HG02642 (cell line): Measurements from ENCODE around the gene VSTM2A.
A peak's percentile ranks its signal among the peaks of the same experiment; 100 is the strongest.
"Not testable (repeated sequence)": the region's sequence is repeated elsewhere in the genome, so short reads cannot be mapped to it uniquely, and the experiment has no call there.

Experiments used
- ATAC-seq: cut with Tn5 transposase; IDR thresholded peaks from one replicate; pipeline ENCODE4 v1.9.1; 2021; ENCODE audit warnings: mild to moderate bottlenecking; ENCODE audit not compliant: unreplicated experiment, poor library complexity

VSTM2A gene, protein sequence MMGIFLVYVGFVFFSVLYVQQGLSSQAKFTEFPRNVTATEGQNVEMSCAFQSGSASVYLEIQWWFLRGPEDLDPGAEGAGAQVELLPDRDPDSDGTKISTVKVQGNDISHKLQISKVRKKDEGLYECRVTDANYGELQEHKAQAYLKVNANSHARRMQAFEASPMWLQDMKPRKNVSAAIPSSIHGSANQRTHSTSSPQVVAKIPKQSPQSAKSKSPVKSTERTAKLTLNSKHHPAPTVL

DNA sequence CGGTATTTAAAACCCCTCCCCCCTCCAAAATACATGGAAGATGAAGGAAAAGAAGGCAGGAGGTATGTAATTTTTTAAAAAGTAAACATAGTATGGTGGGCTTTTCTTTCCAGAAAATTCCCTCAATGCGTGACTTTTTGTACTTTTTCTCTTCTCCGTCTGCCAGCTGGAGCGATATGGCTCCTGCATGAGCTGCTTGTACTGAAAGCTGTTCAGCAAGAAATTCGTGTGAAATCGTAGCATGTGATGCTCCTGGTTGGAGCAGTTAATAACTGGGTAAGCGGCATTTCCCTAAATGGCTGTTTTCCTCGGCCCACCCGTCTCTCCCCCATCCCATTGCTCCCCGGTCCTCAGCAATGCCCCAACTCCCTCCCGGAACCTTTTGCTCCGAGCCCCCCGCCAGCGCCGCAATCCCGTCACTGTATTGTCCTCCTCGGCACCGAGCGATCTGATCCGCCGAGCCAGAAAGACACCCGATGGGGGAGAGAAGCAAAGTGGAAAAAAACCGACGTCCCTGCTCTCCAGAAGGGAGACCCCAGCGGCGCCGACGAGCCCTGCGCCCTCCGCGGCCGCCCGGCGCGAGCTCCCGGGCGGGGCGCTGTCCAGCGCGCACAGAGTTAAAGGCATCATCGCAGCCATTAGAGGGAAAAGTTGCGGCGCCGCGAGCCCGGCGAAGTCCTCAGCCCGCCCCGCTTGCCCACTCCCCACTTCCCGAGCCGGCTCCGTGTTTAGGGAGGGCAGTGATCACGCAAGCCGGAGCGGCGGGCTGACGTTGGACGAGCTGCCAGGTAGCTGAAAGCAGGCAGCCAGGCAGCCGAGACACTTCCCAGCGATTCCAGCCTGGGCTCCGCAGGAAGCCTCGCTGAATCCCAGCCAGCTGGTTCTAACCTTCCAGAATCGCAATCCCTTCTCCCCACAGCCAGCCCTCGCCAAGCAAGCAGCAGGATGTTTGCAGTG is at the start of gene VSTM2A:
VSTM2A (plus strand) TSS at position 707 of the 957 bp plus-strand sequence. CDS start 356 bp downstream, outside the sequence.
- ATAC-seq = no peak

GRCh38 chr7:54504531-54504930 is 37.6 kb upstream of the VSTM2A start:
- ATAC-seq = not testable (repeated sequence)

- no peak for ATAC-seq
Observed at GRCh38 chr7:54529568-54529967, 12.6 kb upstream of the VSTM2A start.

DNA sequence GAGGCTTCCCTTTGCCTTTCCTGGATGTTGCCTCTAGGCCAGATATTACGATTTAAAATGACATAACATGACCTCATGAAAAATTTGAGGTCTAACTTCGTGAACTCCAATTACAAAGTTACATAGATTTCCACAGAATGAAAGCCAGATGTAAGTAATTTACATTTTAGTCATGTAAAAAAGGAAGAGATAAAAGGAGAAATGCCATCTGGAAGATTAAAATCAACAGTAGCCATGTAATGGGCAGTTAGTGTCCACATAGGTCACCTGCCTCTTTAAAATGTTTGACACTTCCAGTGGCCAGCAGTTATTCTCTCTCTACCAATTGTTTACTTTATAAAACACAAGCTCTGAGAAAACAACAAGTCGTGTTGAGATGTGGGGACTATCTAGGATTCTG is 4.1 kb upstream of the VSTM2A start:
- ATAC-seq = no peak

DNA sequence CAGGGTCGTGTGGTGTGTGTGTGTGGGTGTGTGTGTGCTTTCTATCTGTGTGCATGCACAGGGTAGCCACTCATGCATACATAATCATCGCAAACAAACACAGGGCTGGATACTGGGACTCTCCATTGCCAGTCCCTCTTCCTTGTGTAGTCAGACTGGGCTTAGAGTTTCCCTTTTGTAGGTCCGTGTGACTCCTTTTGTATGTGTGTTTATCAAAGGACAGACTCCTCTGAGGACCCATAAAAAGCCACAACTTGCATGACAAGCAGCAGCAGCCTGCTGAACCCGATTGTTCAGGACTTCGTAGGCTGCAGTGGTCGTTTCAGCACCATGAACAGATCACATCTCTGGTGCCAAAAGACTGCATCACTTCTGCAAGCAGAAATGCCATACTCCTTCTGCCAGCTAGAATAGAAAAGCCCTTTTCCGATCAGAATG is 895 bp downstream of the VSTM2A start:
- no peak for ATAC-seq

- ATAC-seq = no peak
Observed at GRCh38 chr7:54544149-54544526, 2.0 kb downstream of the VSTM2A start.

- ATAC-seq = no peak
Observed at GRCh38 chr7:54544527-54545240, 2.5 kb downstream of the VSTM2A start.

GRCh38 chr7:54545241-54545563 is 3.0 kb downstream of the VSTM2A start:
- ATAC-seq = no peak

DNA sequence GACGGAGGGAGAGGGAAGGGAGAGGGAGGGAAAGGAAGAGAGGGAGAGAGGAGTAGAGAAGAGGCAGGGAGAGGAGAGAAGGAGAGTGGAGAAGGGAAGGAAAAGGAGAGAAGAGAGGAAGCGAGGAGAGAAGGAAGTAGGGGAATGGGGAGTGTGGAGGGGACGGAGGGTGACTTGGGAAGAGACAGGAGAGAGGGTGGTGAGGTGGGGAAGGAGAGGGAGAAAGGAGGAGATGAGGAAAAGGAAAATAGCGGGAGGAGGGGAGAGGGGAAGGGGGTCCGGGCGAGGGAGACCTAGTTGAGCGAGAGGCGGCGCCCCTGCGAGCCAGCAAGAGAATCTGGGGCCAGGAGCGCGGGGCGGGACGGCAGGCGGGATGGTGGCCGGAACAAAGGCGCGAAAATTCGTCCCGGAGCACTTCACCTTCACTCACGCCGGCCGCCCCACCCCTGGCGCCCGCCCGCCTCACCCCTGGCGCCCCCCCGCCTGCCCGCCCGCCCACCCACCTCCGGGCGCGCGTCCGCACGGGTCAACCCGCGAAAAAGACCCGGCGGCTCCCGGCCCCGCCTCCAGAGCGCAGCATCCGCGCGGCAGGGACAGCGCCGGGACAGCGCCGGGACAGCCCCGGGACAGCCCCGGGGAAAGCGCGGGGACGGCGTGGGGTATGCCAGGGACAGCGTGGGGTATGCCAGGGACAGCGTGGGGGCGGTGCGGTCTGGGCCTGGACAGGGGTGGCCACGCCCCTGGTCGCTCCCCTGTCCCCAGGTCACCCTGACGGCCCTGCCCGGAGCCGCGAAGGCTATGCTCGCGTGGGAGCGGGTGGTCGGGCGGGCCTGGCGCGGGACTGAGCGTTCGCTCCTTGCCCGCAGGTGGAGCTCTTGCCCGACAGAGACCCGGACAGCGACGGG is 4.2 kb downstream of the VSTM2A start:
- ATAC-seq = peak; percentile 65

- ATAC-seq = no peak
Observed at GRCh38 chr7:54546986-54547314, 4.8 kb downstream of the VSTM2A start.

DNA sequence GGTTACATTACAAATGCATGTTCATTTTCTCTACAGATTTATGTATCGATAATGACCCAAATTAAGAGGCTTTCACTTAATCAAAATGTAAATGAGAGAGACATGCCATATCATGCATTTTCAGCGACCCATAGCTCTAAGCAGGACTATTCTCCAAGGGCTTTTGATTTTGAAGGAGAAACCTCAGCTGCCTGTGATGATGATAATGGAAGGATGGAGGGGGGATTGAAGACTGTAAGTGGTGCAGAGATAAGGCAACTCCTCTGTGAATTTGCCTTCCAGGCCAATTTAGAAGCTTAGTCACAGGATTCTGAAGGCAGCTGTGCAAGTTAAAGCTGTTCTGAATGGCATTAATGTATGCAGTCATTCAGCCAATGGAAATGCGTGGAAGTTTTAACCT is 8.3 kb downstream of the VSTM2A start:
- ATAC-seq = no peak

DNA sequence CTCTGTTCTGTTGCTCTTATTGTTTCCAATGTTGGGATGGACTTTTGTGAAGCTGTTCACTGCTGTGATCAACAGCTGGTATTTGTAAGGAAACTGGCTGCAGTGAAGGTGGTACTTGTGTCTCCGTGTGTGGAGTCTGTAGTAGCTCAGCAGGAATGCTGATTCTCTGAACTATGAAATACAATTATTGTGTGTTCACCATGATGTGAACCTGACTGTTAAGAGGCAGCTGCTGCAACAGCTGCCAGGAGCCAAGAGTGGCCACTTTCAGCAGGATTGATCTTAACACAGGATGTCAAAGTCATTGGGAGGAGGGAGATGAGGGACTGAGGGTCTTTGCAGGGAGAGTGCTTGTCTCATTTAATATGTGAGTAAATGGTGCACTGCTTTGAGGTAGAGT is 13.9 kb downstream of the VSTM2A start:
- no peak for ATAC-seq

DNA sequence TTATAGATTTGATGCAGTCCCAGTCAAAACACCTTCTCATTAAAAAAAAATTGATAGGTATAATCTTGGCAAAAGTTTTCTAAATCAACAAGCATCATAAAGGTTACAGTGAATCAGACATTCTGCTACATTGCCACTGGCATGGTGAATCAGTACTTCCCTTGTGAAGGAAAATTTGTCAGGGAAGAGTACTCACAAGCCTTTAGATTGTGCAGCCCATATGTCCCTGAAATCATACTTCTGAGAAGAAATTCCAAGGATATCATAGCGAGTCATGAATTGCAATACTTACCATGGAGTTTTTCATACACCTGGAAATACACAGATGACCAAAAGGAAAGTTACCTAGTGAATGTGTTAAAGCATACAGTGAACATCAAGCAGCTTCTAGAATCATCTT is 17.2 kb downstream of the VSTM2A start:
- no peak for ATAC-seq

DNA sequence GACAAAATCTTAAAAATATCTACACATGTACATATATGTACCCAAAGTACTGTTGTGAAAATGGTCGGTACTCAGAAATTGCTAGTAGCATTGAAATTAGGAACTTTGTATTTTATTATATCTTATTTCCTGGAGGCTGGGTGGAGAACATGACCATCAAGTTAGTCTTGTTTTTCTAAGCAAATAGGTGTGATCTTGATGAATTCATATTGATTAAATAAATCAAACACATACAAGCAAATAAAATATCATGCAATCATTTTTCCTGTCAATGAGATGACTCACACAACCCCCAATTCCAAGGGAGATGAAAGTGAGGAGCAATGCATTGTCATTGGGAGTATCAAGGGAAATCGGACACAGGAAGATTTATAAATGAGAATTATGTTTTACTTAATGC is 18.0 kb downstream of the VSTM2A start:
- ATAC-seq = no peak

DNA sequence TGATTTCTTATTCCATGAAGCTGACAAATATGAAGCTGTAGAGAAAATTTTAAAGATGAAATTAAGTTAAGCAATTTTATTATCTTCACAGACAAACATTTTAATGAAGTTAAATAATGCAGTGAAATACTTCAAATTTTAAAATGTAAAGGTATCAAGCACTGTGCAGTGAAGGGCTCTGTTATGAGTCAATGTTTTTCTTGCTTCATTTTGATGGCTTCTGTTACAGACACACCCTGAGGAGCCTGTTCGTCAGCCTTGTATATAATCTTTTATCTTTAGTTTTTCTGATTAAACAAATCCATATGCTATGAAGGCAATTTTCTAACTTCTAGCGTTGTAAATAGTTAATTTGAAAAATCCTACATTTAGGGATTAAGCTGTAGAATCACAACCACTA is 18.5 kb downstream of the VSTM2A start:
- ATAC-seq = no peak

- no peak for ATAC-seq
Observed at GRCh38 chr7:54563329-54563916, 21.2 kb downstream of the VSTM2A start.

DNA sequence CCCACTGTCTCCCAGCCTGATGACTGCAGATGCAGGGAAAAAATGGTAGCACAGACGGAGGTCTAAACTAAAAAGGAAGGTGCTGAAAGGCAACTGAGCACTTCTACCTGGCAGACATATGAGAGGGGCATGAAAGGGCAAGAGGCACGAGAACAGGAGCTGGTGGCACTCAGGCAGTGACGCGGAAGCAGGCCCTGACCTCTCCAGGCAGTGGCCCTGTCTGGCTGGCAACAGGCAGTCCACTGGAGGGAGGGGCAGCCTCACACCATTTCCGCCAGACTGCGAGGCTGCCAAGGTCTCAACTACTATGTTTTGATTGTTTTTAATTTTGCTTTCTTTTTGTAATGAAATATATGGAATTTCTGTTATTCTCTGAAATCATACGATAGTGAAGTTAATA is 23.3 kb downstream of the VSTM2A start:
- no peak for ATAC-seq

DNA sequence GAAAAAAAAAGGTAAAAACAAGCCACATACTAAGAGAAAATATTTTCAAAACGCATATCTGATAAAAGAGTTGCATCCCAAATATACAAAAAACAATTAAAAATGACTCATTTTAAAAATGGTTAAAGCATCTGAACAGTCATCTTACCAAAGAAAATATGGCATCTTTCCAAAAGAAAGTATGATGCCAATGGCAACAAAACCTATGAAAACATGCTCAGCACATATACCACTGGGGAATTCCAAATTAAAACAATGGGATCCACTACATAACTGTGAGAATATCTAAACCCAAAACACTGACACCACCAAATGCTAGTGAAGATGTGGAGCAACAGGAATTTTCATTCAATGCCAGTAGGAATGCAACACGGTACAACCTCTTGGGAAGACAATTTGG is 39.3 kb downstream of the VSTM2A start:
- ATAC-seq = no peak

- ATAC-seq = no peak
Observed at GRCh38 chr7:54591404-54592386, 49.5 kb downstream of the VSTM2A start.
